Sciatic nerve (tissue), 2 donors: ENCODE measurements around the gene CD84. TPM values are rescaled to one million over a fixed set of nuclear protein-coding genes. Genes with fewer than 3 reads are reported as not detected.
"Not testable (repeated sequence)": the region's sequence is repeated elsewhere in the genome, so short reads cannot be mapped to it uniquely, and the experiment has no call there.

Experiments used
- ATAC-seq: fragments of 200-7000 bp; cut with Tn5 transposase; one replicate; pipeline ENCODE4 v1.9.1; 2020; ENCODE audit warnings: mild to moderate bottlenecking, moderate library complexity
- DNase-seq: peaks from one replicate; pipeline ENCODE4 v3.0.0-alpha.2; 2020; ENCODE audit warnings: low spot score
- intact Hi-C: fragments of 100-400 bp; cut with DNase I; formaldehyde crosslinking; loops from one replicate; pipeline ENCODE4 v1.14.2; 2022
- total RNA-seq: library from RNA; stranded (reverse); fragmentation: NEBNext Ultra II Directional; extraction: Animal tissue kit (Norgen Biotek cat#: 25700); gene quantifications from one replicate; pipeline ENCODE4 v1.2.1, GENCODE V29; 2021
- donor health status: DM: no; HTN: no; CAD: no.
- donor health status: DM: no; HTN: no; CAD: no.

CD84 gene
- 13.5 TPM for total RNA-seq

GRCh38 chr1:160579216-160579701 is at the start of gene CD84:
Gene CD84, minus strand, starts transcription at chr1:160579496. Its CDS starts 59 bp downstream, at chr1:160579437.
- DNase-seq (no peak), ATAC-seq (no peak)
- intact Hi-C loops: no loop called here

GRCh38 chr1:160628799-160629263 is 49.5 kb upstream of the CD84 start:
- intact Hi-C loops: no loop called here
- DNase-seq (no peak), ATAC-seq (no peak)

GRCh38 chr1:160627677-160628289 is 48.5 kb upstream of the CD84 start:
- DNase-seq, ATAC-seq, intact Hi-C loops: not testable (repeated sequence)

GRCh38 chr1:160626509-160627342 is 47.4 kb upstream of the CD84 start:
- ATAC-seq: no peak
- DNase-seq: no peak
- intact Hi-C loops: no loop called here

GRCh38 chr1:160625725-160626498 is 46.6 kb upstream of the CD84 start:
- DNase-seq: no peak
- no peak for ATAC-seq
- intact Hi-C loops: no loop called here

- DNase-seq (no peak), ATAC-seq (no peak)
- intact Hi-C loops: no loop called here
Measured at GRCh38 chr1:160625321-160625720, 46.0 kb upstream of the CD84 start.

GRCh38 chr1:160624464-160624863 is 45.2 kb upstream of the CD84 start:
- ATAC-seq (no peak), DNase-seq (no peak)
- intact Hi-C loops: no loop called here

GRCh38 chr1:160623862-160624261 is 44.6 kb upstream of the CD84 start:
- intact Hi-C loops: no loop called here
- DNase-seq: no peak

GRCh38 chr1:160623227-160623633 is 43.9 kb upstream of the CD84 start:
- intact Hi-C loops: no loop called here
- ATAC-seq (no peak), DNase-seq (no peak)

More at GRCh38 chr1:160623862-160624261, 44.6 kb upstream of the CD84 start:
- no peak for ATAC-seq

GRCh38 chr1:160622501-160623226 is 43.4 kb upstream of the CD84 start:
- DNase-seq: no peak
- intact Hi-C loops: no loop called here
- ATAC-seq: no peak

- intact Hi-C loops: no loop called here
- DNase-seq: no peak
- ATAC-seq: peak; percentile 65
Measured at GRCh38 chr1:160621633-160622413, 42.5 kb upstream of the CD84 start.

- intact Hi-C loops: no loop called here
- ATAC-seq (no peak), DNase-seq (no peak)
Measured at GRCh38 chr1:160620942-160621632, 41.8 kb upstream of the CD84 start.

GRCh38 chr1:160619742-160620277 is 40.5 kb upstream of the CD84 start:
- intact Hi-C loops: no loop called here
- ATAC-seq (no peak), DNase-seq (no peak)

- intact Hi-C loops: no loop called here
- ATAC-seq: no peak
- DNase-seq: no peak
Measured at GRCh38 chr1:160618763-160619274, 39.5 kb upstream of the CD84 start.

- intact Hi-C loops: no loop called here
- ATAC-seq (no peak), DNase-seq (no peak)
Measured at GRCh38 chr1:160618327-160618726, 39.0 kb upstream of the CD84 start.

GRCh38 chr1:160615660-160616059 is 36.4 kb upstream of the CD84 start:
- DNase-seq (no peak), ATAC-seq (no peak)
- intact Hi-C loops: no loop called here

GRCh38 chr1:160614410-160614809 is 35.1 kb upstream of the CD84 start:
- ATAC-seq: no peak

More at GRCh38 chr1:160614410-160614809, 35.1 kb upstream of the CD84 start:
- intact Hi-C loops: no loop called here
- DNase-seq: no peak
